H9 (cell line): ENCODE measurements around the gene SLC25A12. TPM values are rescaled to one million over a fixed set of nuclear protein-coding genes. Genes with fewer than 3 reads are reported as not detected.

Experiments used
- DNase-seq: peaks from one replicate; pipeline ENCODE4 v3.0.0-alpha.2; 2017
- H2AFZ ChIP-seq: one replicate; pipeline ENCODE4 v1.6.1; 2013; ENCODE audit warnings: mild to moderate bottlenecking, low read length, control low read depth, moderate library complexity
- H2AK5ac ChIP-seq: 2 replicates; pipeline ENCODE4 v1.6.1; 2013; ENCODE audit warnings: low read length, control low read depth, mixed read lengths; ENCODE audit not compliant: insufficient read length
- H2BK120ac ChIP-seq: one replicate; pipeline ENCODE4 v1.6.1; 2013; ENCODE audit warnings: low read depth, mild to moderate bottlenecking, low read length, control low read depth, inconsistent platforms; ENCODE audit not compliant: poor library complexity, severe bottlenecking
- H2BK12ac ChIP-seq: 2 replicates; pipeline ENCODE4 v1.6.1; 2013; ENCODE audit warnings: low read length, control low read depth, mixed read lengths, low read depth; ENCODE audit not compliant: insufficient read length
- H2BK15ac ChIP-seq: 2 replicates; pipeline ENCODE4 v1.6.1; 2013; ENCODE audit warnings: low read depth, low read length, control low read depth
- H2BK20ac ChIP-seq: one replicate; pipeline ENCODE4 v1.6.1; 2013; ENCODE audit warnings: low read depth, mild to moderate bottlenecking, low read length, control low read depth, inconsistent platforms; ENCODE audit not compliant: poor library complexity, severe bottlenecking
- H2BK5ac ChIP-seq: 2 replicates; pipeline ENCODE4 v1.6.1; 2013; ENCODE audit warnings: low read length, control low read depth, mixed read lengths; ENCODE audit not compliant: insufficient read length
- H3K14ac ChIP-seq: 2 replicates; pipeline ENCODE4 v1.6.1; 2013; ENCODE audit warnings: low read length, control low read depth; ENCODE audit not compliant: insufficient read depth
- H3K18ac ChIP-seq: 2 replicates; pipeline ENCODE4 v1.6.1; 2013; ENCODE audit warnings: low read depth, mild to moderate bottlenecking, mixed read lengths, low read length, control low read depth; ENCODE audit not compliant: insufficient read length
- H3K23ac ChIP-seq: 2 replicates; pipeline ENCODE4 v1.6.1; 2013; ENCODE audit warnings: low read length, control low read depth, mixed read lengths, low read depth; ENCODE audit not compliant: insufficient read length
- H3K23me2 ChIP-seq: 2 replicates; pipeline ENCODE4 v1.6.1; 2013; ENCODE audit warnings: low read depth, mild to moderate bottlenecking, mixed read lengths, low read length, control low read depth; ENCODE audit not compliant: insufficient read length, poor library complexity, severe bottlenecking
- H3K27ac ChIP-seq: 2 replicates; pipeline ENCODE4 v1.5.1; 2013; ENCODE audit warnings: low read length, control low read depth, mixed read lengths, low read depth; ENCODE audit not compliant: insufficient read length
- H3K27me3 ChIP-seq: 2 replicates; pipeline ENCODE4 v1.6.1; 2013; ENCODE audit warnings: low read length, control low read depth, inconsistent platforms; ENCODE audit not compliant: insufficient read depth
- H3K4ac ChIP-seq: 2 replicates; pipeline ENCODE4 v1.6.1; 2013; ENCODE audit warnings: low read depth, mild to moderate bottlenecking, control low read depth, inconsistent platforms, low read length, moderate library complexity
- H3K4me1 ChIP-seq: 2 replicates; pipeline ENCODE4 v1.6.1; 2013; ENCODE audit warnings: low read length, control low read depth, inconsistent platforms; ENCODE audit not compliant: insufficient read depth
- H3K4me2 ChIP-seq: 2 replicates; pipeline ENCODE4 v1.6.1; 2013; ENCODE audit warnings: low read length, control low read depth, mixed read lengths; ENCODE audit not compliant: insufficient read length, insufficient read depth
- H3K56ac ChIP-seq: 2 replicates; pipeline ENCODE4 v1.6.1; 2013; ENCODE audit warnings: low read depth, mild to moderate bottlenecking, mixed read lengths, low read length, control low read depth; ENCODE audit not compliant: insufficient read length
- H3K79me1 ChIP-seq: 2 replicates; pipeline ENCODE4 v1.6.1; 2013; ENCODE audit warnings: low read depth, mild to moderate bottlenecking, moderate library complexity, low read length, control low read depth, inconsistent platforms; ENCODE audit not compliant: insufficient read depth, poor library complexity, severe bottlenecking
- H3K79me2 ChIP-seq: 2 replicates; pipeline ENCODE4 v1.6.1; 2013; ENCODE audit warnings: low read length, control low read depth, inconsistent platforms; ENCODE audit not compliant: insufficient read depth
- H3K9ac ChIP-seq: 2 replicates; pipeline ENCODE4 v1.6.1; 2013; ENCODE audit warnings: low read length, control low read depth, mixed read lengths; ENCODE audit not compliant: insufficient read length; ENCODE audit errors: extremely low read depth
- H3K9me3 ChIP-seq: one replicate; pipeline ENCODE4 v1.6.1; 2013; ENCODE audit warnings: low read depth, low read length, inconsistent platforms; ENCODE audit not compliant: control insufficient read depth
- H3T11ph ChIP-seq: one replicate; pipeline ENCODE4 v1.6.1; 2013; ENCODE audit warnings: mild to moderate bottlenecking, low read length, control low read depth, inconsistent platforms
- H4K20me1 ChIP-seq: one replicate; pipeline ENCODE4 v1.6.1; 2013; ENCODE audit not compliant: control insufficient read depth, insufficient read length, insufficient read depth
- H4K5ac ChIP-seq: 2 replicates; pipeline ENCODE4 v1.6.1; 2013; ENCODE audit warnings: low read depth, mild to moderate bottlenecking, mixed read lengths, low read length, control low read depth; ENCODE audit not compliant: insufficient read length
- H4K8ac ChIP-seq: replicated peaks from 2 replicates; pipeline ENCODE4 v1.6.1; 2013; ENCODE audit warnings: low read length, control low read depth, mixed read lengths, low read depth; ENCODE audit not compliant: insufficient read length
- H4K91ac ChIP-seq: 2 replicates; pipeline ENCODE4 v1.6.1; 2013; ENCODE audit warnings: low read depth, mild to moderate bottlenecking, moderate library complexity, mixed read lengths, low read length, control low read depth; ENCODE audit not compliant: insufficient read length
- H3K27ac Mint-ChIP-seq, 3 experiments: 2 replicates in 2 of 3; 3 replicates in 1 of 3; pipeline ENCODE4 v1.8.0; 2020 to 2021; ENCODE audit warnings: mixed read lengths in 3 of 3, mild to moderate bottlenecking in 1 of 3, moderate library complexity in 1 of 3
- H3K27me3 Mint-ChIP-seq: 2 replicates; pipeline ENCODE4 v1.8.0; 2021; ENCODE audit warnings: low read depth, mild to moderate bottlenecking, moderate library complexity, mixed read lengths
- H3K36me3 Mint-ChIP-seq, 3 experiments: 2 replicates in 2 of 3; 3 replicates in 1 of 3; pipeline ENCODE4 v1.8.0; 2020 to 2021; ENCODE audit warnings: low read depth in 3 of 3, mixed read lengths in 3 of 3; ENCODE audit not compliant: insufficient read depth in 1 of 3
- H3K4me1 Mint-ChIP-seq, 2 experiments: 2 replicates each; pipeline ENCODE4 v1.8.0; 2020; ENCODE audit warnings: mixed read lengths in 2 of 2
- H3K4me3 Mint-ChIP-seq, 2 experiments: 2 replicates in 1 of 2; 3 replicates in 1 of 2; pipeline ENCODE4 v1.8.0; 2020 to 2021; ENCODE audit warnings: mild to moderate bottlenecking in 2 of 2, mixed read lengths in 2 of 2, moderate library complexity in 1 of 2
- H3K9me3 Mint-ChIP-seq, 2 experiments: 2 replicates in 1 of 2; 3 replicates in 1 of 2; pipeline ENCODE4 v1.8.0; 2020; ENCODE audit warnings: mild to moderate bottlenecking in 2 of 2, mixed read lengths in 2 of 2, moderate library complexity in 1 of 2
- WGBS: extraction: QIAGEN DNeasy Blood & Tissue Kit; methylation state at CpG from one replicate; pipeline ENCODE4 v1.1.7; 2013; ENCODE audit warnings: missing lambda C conversion rate, low lambda C conversion rate, mixed read lengths; ENCODE audit not compliant: insufficient read length; ENCODE audit errors: extremely low coverage; 5-methylcytosine and 5-hydroxymethylcytosine counted together
- total RNA-seq: library from RNA; stranded (reverse); gene quantifications from 2 replicates; pipeline ENCODE4 v1.2.1, GENCODE V29; 2021
- TF ChIP-seq, protein P1 (sequence below): fragments of 200-600 bp; sonication (generic); conservative IDR thresholded peaks from 3 replicates; pipeline ENCODE4 v1.8.0; 2021; ENCODE audit warnings: antibody characterized with exemption, mild to moderate bottlenecking

The SLC25A12 gene
- total RNA-seq, 1 experiment from 2014 or later: 10.1 TPM

DNA sequence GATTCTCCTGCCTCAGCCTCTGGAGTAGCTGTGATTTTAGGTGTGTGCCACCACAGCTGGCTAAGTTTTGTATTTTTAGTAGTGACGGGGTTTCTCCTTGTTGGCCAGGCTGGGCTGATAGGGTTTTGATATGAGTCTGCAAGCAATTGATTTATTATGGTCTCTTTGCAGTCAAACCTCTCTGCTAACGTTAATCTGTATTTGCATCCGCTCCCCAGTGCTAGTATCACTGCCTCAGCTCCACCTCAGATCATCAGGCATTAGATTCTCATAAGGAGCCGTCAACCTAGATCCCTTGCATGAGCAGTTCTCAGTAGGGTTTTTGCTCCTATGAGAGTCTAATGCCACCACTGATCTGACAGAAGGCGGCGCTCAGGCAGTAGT lies 47.3 kb upstream of the SLC25A12 start:
- H3K79me1 ChIP-seq: peaks cover 3% of the 10 kb centered on the region
- Mint-ChIP-seq H3K9me3 (peaks cover 8 to 12% of the 10 kb centered on the region in 2 experiments), H3K4me3 (no peak overlapping the region), H3K27ac (no peak overlapping the region), H3K27me3 (no peaks in the 10 kb centered on the region), H3K4me1 (no peaks in the 10 kb centered on the region), H3K36me3 (peaks cover 17 to 38% (median 21%) of the 10 kb centered on the region in 3 experiments)
- no peak overlapping the region for H4K91ac ChIP-seq
- H3K4me2 ChIP-seq: no peak overlapping the region
- H3K18ac ChIP-seq: no peak overlapping the region
- H2BK15ac ChIP-seq: no peak overlapping the region
- H3K79me2 ChIP-seq: peaks cover 4% of the 10 kb centered on the region; the same call in 1 of the 2 replicates
- no CpG with 5 or more reads among the region's 6 CpGs for WGBS
- no peaks in the 10 kb centered on the region for H3K4me1 ChIP-seq
- H4K8ac ChIP-seq: no peak overlapping the region
- no peak for DNase-seq
- H3K23me2 ChIP-seq: no peaks in the 10 kb centered on the region
- H3K4ac ChIP-seq: no peak overlapping the region
- no peak overlapping the region for H2BK12ac ChIP-seq
- no peak overlapping the region for H3T11ph ChIP-seq
- H3K27me3 ChIP-seq: no peaks in the 10 kb centered on the region
- no peak overlapping the region for H3K23ac ChIP-seq
- no peak overlapping the region for H2BK20ac ChIP-seq
- H3K56ac ChIP-seq: no peak overlapping the region
- no peak overlapping the region for H4K5ac ChIP-seq
- no peak overlapping the region for H3K14ac ChIP-seq
- no peaks in the 10 kb centered on the region for H4K20me1 ChIP-seq
- no peak overlapping the region for H2AK5ac ChIP-seq
- no peaks in the 10 kb centered on the region for H3K9me3 ChIP-seq
- H2AFZ ChIP-seq: no peak overlapping the region
- H2BK120ac ChIP-seq: no peak overlapping the region
- TF ChIP-seq, protein P1, sequence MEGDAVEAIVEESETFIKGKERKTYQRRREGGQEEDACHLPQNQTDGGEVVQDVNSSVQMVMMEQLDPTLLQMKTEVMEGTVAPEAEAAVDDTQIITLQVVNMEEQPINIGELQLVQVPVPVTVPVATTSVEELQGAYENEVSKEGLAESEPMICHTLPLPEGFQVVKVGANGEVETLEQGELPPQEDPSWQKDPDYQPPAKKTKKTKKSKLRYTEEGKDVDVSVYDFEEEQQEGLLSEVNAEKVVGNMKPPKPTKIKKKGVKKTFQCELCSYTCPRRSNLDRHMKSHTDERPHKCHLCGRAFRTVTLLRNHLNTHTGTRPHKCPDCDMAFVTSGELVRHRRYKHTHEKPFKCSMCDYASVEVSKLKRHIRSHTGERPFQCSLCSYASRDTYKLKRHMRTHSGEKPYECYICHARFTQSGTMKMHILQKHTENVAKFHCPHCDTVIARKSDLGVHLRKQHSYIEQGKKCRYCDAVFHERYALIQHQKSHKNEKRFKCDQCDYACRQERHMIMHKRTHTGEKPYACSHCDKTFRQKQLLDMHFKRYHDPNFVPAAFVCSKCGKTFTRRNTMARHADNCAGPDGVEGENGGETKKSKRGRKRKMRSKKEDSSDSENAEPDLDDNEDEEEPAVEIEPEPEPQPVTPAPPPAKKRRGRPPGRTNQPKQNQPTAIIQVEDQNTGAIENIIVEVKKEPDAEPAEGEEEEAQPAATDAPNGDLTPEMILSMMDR: no peak
- no peak overlapping the region for H3K27ac ChIP-seq
- no peak overlapping the region for H2BK5ac ChIP-seq
- H3K9ac ChIP-seq: no peak overlapping the region
